ENCODE data around the gene ZNF324B.

DNA sequence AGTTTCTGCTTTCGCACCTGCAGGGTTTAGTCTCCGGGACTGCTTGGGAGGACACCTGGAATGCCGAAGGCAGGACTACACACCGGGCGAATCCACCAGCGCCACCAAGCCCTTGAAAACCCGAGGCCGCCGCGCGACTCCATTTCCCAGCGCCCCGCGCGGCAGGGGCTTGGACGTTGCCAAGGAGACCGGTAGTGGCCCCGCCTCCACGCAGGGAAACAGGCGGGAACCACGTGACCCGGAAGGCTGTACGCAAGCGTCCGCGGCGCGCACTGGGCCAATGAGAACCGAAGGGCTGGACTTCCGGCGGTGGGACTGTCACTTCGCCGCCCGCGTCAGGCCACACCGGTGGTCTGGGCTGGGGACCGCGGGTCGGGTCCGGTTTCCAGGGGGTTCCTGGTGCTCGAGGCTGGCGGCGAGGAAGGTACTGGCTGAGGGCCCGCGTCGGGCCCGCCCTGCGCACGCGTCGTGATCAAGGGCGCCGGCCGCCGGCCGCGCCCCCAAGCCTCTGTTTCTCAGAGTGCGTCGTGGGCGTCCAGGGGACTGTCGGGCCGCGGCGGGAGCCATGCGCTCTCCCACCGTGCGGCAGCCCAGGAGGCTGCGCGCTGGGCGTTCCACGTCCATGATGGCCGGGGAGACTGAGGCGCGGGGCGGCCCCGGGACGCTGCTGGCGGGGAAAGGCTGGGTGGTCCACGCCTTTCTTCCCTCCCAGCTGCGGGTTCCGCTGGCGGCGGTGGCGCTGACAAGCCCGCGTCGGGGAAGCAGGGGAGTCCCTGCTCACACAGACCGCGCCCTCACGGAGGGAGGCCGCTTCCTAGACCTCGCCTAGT lies 15.6 kb downstream of the ZNF324B start, which contains the start of gene ZNF324:
- TF ChIP-seq SIN3A (IDR thresholded peaks at IDR 0.05; ENCODE audit: borderline replicate concordance, insufficient read depth, low read length) = 0 out of 2 replicates have a peak, but pooled peaks have one; percentile 27
- TF ChIP-seq, protein P1, sequence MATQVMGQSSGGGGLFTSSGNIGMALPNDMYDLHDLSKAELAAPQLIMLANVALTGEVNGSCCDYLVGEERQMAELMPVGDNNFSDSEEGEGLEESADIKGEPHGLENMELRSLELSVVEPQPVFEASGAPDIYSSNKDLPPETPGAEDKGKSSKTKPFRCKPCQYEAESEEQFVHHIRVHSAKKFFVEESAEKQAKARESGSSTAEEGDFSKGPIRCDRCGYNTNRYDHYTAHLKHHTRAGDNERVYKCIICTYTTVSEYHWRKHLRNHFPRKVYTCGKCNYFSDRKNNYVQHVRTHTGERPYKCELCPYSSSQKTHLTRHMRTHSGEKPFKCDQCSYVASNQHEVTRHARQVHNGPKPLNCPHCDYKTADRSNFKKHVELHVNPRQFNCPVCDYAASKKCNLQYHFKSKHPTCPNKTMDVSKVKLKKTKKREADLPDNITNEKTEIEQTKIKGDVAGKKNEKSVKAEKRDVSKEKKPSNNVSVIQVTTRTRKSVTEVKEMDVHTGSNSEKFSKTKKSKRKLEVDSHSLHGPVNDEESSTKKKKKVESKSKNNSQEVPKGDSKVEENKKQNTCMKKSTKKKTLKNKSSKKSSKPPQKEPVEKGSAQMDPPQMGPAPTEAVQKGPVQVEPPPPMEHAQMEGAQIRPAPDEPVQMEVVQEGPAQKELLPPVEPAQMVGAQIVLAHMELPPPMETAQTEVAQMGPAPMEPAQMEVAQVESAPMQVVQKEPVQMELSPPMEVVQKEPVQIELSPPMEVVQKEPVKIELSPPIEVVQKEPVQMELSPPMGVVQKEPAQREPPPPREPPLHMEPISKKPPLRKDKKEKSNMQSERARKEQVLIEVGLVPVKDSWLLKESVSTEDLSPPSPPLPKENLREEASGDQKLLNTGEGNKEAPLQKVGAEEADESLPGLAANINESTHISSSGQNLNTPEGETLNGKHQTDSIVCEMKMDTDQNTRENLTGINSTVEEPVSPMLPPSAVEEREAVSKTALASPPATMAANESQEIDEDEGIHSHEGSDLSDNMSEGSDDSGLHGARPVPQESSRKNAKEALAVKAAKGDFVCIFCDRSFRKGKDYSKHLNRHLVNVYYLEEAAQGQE (IDR thresholded peaks at IDR 0.05; ENCODE audit: insufficient read depth in 1 of 2, low read depth in 2 of 2, low read length in 2 of 2) = no peak
